Measurements from ENCODE around the gene NXPH3. TPM values are rescaled to one million over a fixed set of nuclear protein-coding genes. Genes with fewer than 3 reads are reported as not detected.

The NXPH3 gene
- total RNA-seq, 1 donor from 2014 or later, result 4.0 TPM

GRCh38 chr17:49621946-49622529, 46.4 kb downstream of the NXPH3 start:
- Histone ChIP-seq H3K9me3 (replicated peaks) (no peaks in the 10 kb centered on the region), H3K4me3 (no peak overlapping the region), H3K4me1 (peaks cover 86% of the 10 kb centered on the region), H3K27me3 (ENCODE audit: low read depth) (no peaks in the 10 kb centered on the region), H3K27ac (replicated peaks) (peak overlapping the region; percentile 59), H3K36me3 (peaks cover 50% of the 10 kb centered on the region)
- no peak for TF ChIP-seq CTCF (IDR thresholded peaks at IDR 0.05; ENCODE audit: borderline replicate concordance)
- intact Hi-C loops (cut with micrococcal nuclease), result no loop called here
- DNase-seq, result no peak

- no peak overlapping the region for H3K4me3 ChIP-seq
- no peak for DNase-seq
- no peaks in the 10 kb centered on the region for H3K9me3 ChIP-seq (replicated peaks)
- peaks cover 26% of the 10 kb centered on the region for H3K36me3 ChIP-seq
- intact Hi-C loops (cut with micrococcal nuclease), result no loop called here
- TF ChIP-seq CTCF (IDR thresholded peaks at IDR 0.05; ENCODE audit: borderline replicate concordance), result no peak
- H3K27me3 ChIP-seq (ENCODE audit: low read depth), result no peaks in the 10 kb centered on the region
- peaks cover 94% of the 10 kb centered on the region for H3K4me1 ChIP-seq
- no peak overlapping the region for H3K27ac ChIP-seq (replicated peaks)
These were observed 49.2 kb downstream of the NXPH3 start for GRCh38 chr17:49624896-49625295.

GRCh38 chr17:49629447-49629846, 53.8 kb downstream of the NXPH3 start:
- H3K4me1 ChIP-seq, result peaks cover 99% of the 10 kb centered on the region
- TF ChIP-seq CTCF (IDR thresholded peaks at IDR 0.05; ENCODE audit: borderline replicate concordance), result no peak
- H3K4me3 ChIP-seq, result no peak overlapping the region
- H3K27ac ChIP-seq (replicated peaks), result peak overlapping the region; percentile 82
- H3K9me3 ChIP-seq (replicated peaks), result no peaks in the 10 kb centered on the region
- no peak for DNase-seq
- intact Hi-C loops (cut with micrococcal nuclease), result no loop called here
- H3K27me3 ChIP-seq (ENCODE audit: low read depth), result no peaks in the 10 kb centered on the region
- no peaks in the 10 kb centered on the region for H3K36me3 ChIP-seq

GRCh38 chr17:49630113-49630900, 54.6 kb downstream of the NXPH3 start:
- H3K27me3 ChIP-seq (ENCODE audit: low read depth), result no peaks in the 10 kb centered on the region
- intact Hi-C loops (cut with micrococcal nuclease), result no loop called here
- DNase-seq, result no peak
- H3K4me3 ChIP-seq, result no peak overlapping the region
- peaks cover 99% of the 10 kb centered on the region for H3K4me1 ChIP-seq
- H3K36me3 ChIP-seq, result no peaks in the 10 kb centered on the region
- no peaks in the 10 kb centered on the region for H3K9me3 ChIP-seq (replicated peaks)
- H3K27ac ChIP-seq (replicated peaks), result peak overlapping the region; percentile 82
- no peak for TF ChIP-seq CTCF (IDR thresholded peaks at IDR 0.05; ENCODE audit: borderline replicate concordance)

GRCh38 chr17:49631496-49631895, 55.8 kb downstream of the NXPH3 start:
- intact Hi-C loops (cut with micrococcal nuclease), result no loop called here
- H3K4me1 ChIP-seq, result peaks cover 100% of the 10 kb centered on the region

More at GRCh38 chr17:49631496-49631895, 55.8 kb downstream of the NXPH3 start:
- no peaks in the 10 kb centered on the region for H3K36me3 ChIP-seq
- H3K9me3 ChIP-seq (replicated peaks), result no peaks in the 10 kb centered on the region
- no peak for TF ChIP-seq CTCF (IDR thresholded peaks at IDR 0.05; ENCODE audit: borderline replicate concordance)
- no peaks in the 10 kb centered on the region for H3K27me3 ChIP-seq (ENCODE audit: low read depth)
- DNase-seq, result no peak
- no peak overlapping the region for H3K4me3 ChIP-seq
- H3K27ac ChIP-seq (replicated peaks), result peak overlapping the region; percentile 82

Other genes with a start within 250 kb of the NXPH3 start
- 19.2 TPM for gene ZNF652, start 213.6 kb upstream of the NXPH3 start, total RNA-seq
- 217 TPM for gene PHB1, start 161.0 kb upstream of the NXPH3 start, total RNA-seq
- gene NGFR, start 80.6 kb upstream of the NXPH3 start, total RNA-seq, result 8.9 TPM
- 66.9 TPM for gene SPOP, start 102.2 kb downstream of the NXPH3 start, total RNA-seq
- 53.4 TPM for gene SLC35B1, start 132.1 kb downstream of the NXPH3 start, total RNA-seq
- gene FAM117A, start 188.3 kb downstream of the NXPH3 start, total RNA-seq, result 12.8 TPM
- 52.6 TPM for gene KAT7, start 212.8 kb downstream of the NXPH3 start, total RNA-seq

Measured in left ventricle myocardium inferior (tissue), 1 donor.